Mesenchymal stem cell (in vitro differentiated cells and primary cell): ENCODE measurements around the gene GUCY1A1.

Experiments
- DNase-seq: peaks from one replicate; pipeline ENCODE4 v3.0.0-alpha.2; 2013
- H2AFZ ChIP-seq: one replicate; pipeline ENCODE4 v1.6.1; 2013; ENCODE audit warnings: low read depth, mild to moderate bottlenecking, control low read depth, inconsistent platforms, low read length, moderate library complexity
- H2AK5ac ChIP-seq: 2 replicates; pipeline ENCODE4 v1.6.1; 2013; ENCODE audit warnings: low read length, moderate library complexity, mild to moderate bottlenecking, inconsistent platforms; ENCODE audit not compliant: severe bottlenecking
- H2BK120ac ChIP-seq: one replicate; pipeline ENCODE4 v1.6.1; 2013; ENCODE audit warnings: low read depth, mild to moderate bottlenecking, inconsistent platforms, low read length, moderate library complexity
- H2BK12ac ChIP-seq, 2 experiments: one replicate each; pipeline ENCODE4 v1.6.1; 2013; ENCODE audit warnings: inconsistent platforms in 2 of 2, low read length in 2 of 2, mild to moderate bottlenecking in 2 of 2, moderate library complexity in 2 of 2, control low read depth in 1 of 2
- H2BK15ac ChIP-seq: one replicate; pipeline ENCODE4 v1.6.1; 2013; ENCODE audit warnings: mild to moderate bottlenecking, low read depth, inconsistent platforms; ENCODE audit not compliant: poor library complexity, severe bottlenecking
- H2BK5ac ChIP-seq: 2 replicates; pipeline ENCODE4 v1.6.1; 2013; ENCODE audit warnings: low read depth, mild to moderate bottlenecking, low read length, control low read depth, inconsistent platforms; ENCODE audit not compliant: poor library complexity, severe bottlenecking
- H3K14ac ChIP-seq, 2 experiments: one replicate each; pipeline ENCODE4 v1.6.1; 2013; ENCODE audit warnings: inconsistent platforms in 2 of 2, low read length in 2 of 2, control low read depth in 1 of 2, mild to moderate bottlenecking in 1 of 2, moderate library complexity in 1 of 2
- H3K18ac ChIP-seq, 2 experiments: one replicate each; pipeline ENCODE4 v1.6.1; 2013; ENCODE audit warnings: inconsistent platforms in 2 of 2, low read length in 2 of 2, control low read depth in 1 of 2, low read depth in 1 of 2, mild to moderate bottlenecking in 1 of 2
- H3K23ac ChIP-seq, 2 experiments: one replicate each; pipeline ENCODE4 v1.6.1; 2013; ENCODE audit warnings: inconsistent platforms in 2 of 2, low read length in 2 of 2, mild to moderate bottlenecking in 2 of 2, moderate library complexity in 2 of 2, control low read depth in 1 of 2
- H3K27ac ChIP-seq: 2 replicates; pipeline ENCODE4 v1.5.1; 2013; ENCODE audit warnings: mild to moderate bottlenecking, moderate library complexity, low read length, control low read depth, inconsistent platforms; ENCODE audit not compliant: poor library complexity, severe bottlenecking
- H3K27me3 ChIP-seq, 2 experiments: 2 replicates each; pipeline versions ENCODE4 v1.6.1 to v1.7.0; 2013; ENCODE audit warnings: low read length in 2 of 2, mild to moderate bottlenecking in 2 of 2, moderate library complexity in 2 of 2, control low read depth in 1 of 2, inconsistent platforms in 1 of 2; ENCODE audit not compliant: control insufficient read depth in 1 of 2, insufficient read depth in 1 of 2
- H3K36me3 ChIP-seq, 2 experiments: 2 replicates each; pipeline versions ENCODE4 v1.6.1 to v1.7.0; 2013; ENCODE audit warnings: low read length in 2 of 2, control low read depth in 1 of 2, inconsistent platforms in 1 of 2, low read depth in 1 of 2, mild to moderate bottlenecking in 1 of 2; ENCODE audit not compliant: insufficient read depth in 2 of 2, control insufficient read depth in 1 of 2
- H3K4ac ChIP-seq, 2 experiments: one replicate each; pipeline ENCODE4 v1.6.1; 2013; ENCODE audit warnings: inconsistent platforms in 2 of 2, low read length in 2 of 2, mild to moderate bottlenecking in 2 of 2, moderate library complexity in 2 of 2, control low read depth in 1 of 2, low read depth in 1 of 2
- H3K4me1 ChIP-seq: 2 replicates; pipeline ENCODE4 v1.6.1; 2013; ENCODE audit warnings: low read depth, low read length, control low read depth; ENCODE audit not compliant: control insufficient read depth, insufficient read depth
- H3K4me2 ChIP-seq: 2 replicates; pipeline ENCODE4 v1.6.1; 2013; ENCODE audit warnings: low read length, mild to moderate bottlenecking, inconsistent platforms; ENCODE audit not compliant: poor library complexity, severe bottlenecking
- H3K4me3 ChIP-seq, 2 experiments: 2 replicates each; pipeline versions ENCODE4 v1.5.1 to v1.7.0; 2013; ENCODE audit warnings: low read length in 2 of 2, mild to moderate bottlenecking in 2 of 2, control low read depth in 1 of 2, low read depth in 1 of 2; ENCODE audit not compliant: insufficient read depth in 1 of 2
- H3K79me1 ChIP-seq: replicated peaks from 2 replicates; pipeline ENCODE4 v1.6.1; 2013; ENCODE audit warnings: mild to moderate bottlenecking, control low read depth, low read length, inconsistent platforms; ENCODE audit not compliant: poor library complexity, severe bottlenecking
- H3K9ac ChIP-seq: 2 replicates; pipeline ENCODE4 v1.7.0; 2013; ENCODE audit warnings: mild to moderate bottlenecking, low read length, moderate library complexity
- H3K9me3 ChIP-seq: 2 replicates; pipeline ENCODE4 v1.7.0; 2013; ENCODE audit warnings: mild to moderate bottlenecking, low read length; ENCODE audit not compliant: control insufficient read depth
- H4K8ac ChIP-seq: one replicate; pipeline ENCODE4 v1.6.1; 2013; ENCODE audit warnings: inconsistent platforms, mild to moderate bottlenecking, low read length, moderate library complexity
- H4K91ac ChIP-seq: one replicate; pipeline ENCODE4 v1.6.1; 2013; ENCODE audit warnings: mild to moderate bottlenecking, low read length, inconsistent platforms
- WGBS: methylation state at CpG from one replicate; pipeline ENCODE4 v1.1.7; 2013; ENCODE audit warnings: mixed read lengths; 5-methylcytosine and 5-hydroxymethylcytosine counted together

Gene GUCY1A1

DNA sequence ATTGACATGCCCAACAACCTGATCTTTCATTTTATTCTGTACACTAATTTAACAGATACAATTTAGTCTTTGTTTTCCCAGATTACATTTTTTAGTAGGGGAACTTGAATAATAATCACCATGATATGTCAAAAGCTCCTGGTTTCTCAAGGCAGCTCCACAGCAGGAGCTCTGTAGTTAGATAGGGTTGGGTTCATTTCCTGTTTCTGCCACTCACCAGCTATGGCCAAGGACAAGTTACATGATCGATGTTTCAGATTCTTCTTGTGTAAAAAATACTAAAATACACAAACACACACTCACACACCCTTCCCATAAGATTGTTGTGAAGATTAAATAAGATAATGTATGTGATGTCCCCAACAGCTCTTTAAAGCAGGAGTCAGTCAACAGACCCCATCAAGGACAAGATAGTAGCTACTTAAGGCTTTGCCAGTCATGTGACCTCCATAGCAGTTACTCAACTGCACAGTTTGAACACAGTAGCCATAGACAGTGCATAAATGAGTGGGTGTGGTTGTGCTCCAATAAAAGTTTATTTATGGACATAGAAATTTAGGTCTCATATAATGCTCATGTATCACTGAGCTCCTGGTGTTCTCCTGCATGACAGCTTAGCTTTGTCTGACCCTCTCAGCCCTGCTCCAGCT lies 18.4 kb downstream of the GUCY1A1 start:
- Histone ChIP-seq H2AK5ac (no peak overlapping the region), H2AFZ (no peak overlapping the region), H4K8ac (no peak overlapping the region), H3K4me1 (peaks cover 3% of the 10 kb centered on the region), H2BK15ac (no peak overlapping the region), H3K27ac (no peak overlapping the region), H3K79me1 (peaks cover 4% of the 10 kb centered on the region), H3K9me3 (no peaks in the 10 kb centered on the region), H3K18ac (no peak overlapping the region), H4K91ac (no peak overlapping the region), H3K4me2 (no peak overlapping the region), H2BK120ac (no peak overlapping the region), H3K27me3 (no peaks in the 10 kb centered on the region), H3K14ac (no peak overlapping the region), H3K36me3 (no peaks in the 10 kb centered on the region), H2BK12ac (no peak overlapping the region), H2BK5ac (peak overlapping the region; percentile 77), H3K23ac (no peak overlapping the region), H3K4ac (no peak overlapping the region), H3K4me3 (no peak overlapping the region), H3K9ac (no peak overlapping the region)
- no CpG with 5 or more reads among the region's 1 CpG for WGBS
- DNase-seq = no peak

GRCh38 chr4:155687380-155687982 lies 20.8 kb downstream of the GUCY1A1 start:
- H3K18ac ChIP-seq = no peak overlapping the region
- H3K27ac ChIP-seq = no peak overlapping the region
- H3K4me3 ChIP-seq = no peak overlapping the region
- no peaks in the 10 kb centered on the region for H3K9me3 ChIP-seq
- H3K36me3 ChIP-seq = no peaks in the 10 kb centered on the region
- H3K4me1 ChIP-seq = no peaks in the 10 kb centered on the region
- no peak overlapping the region for H3K4ac ChIP-seq
- H3K4me2 ChIP-seq = no peak overlapping the region
- DNase-seq = no peak
- no peak overlapping the region for H2BK12ac ChIP-seq
- H2BK5ac ChIP-seq = no peak overlapping the region
- H3K79me1 ChIP-seq = peaks cover 6% of the 10 kb centered on the region
- no peak overlapping the region for H2AFZ ChIP-seq
- H3K9ac ChIP-seq = no peak overlapping the region
- H4K8ac ChIP-seq = no peak overlapping the region
- H4K91ac ChIP-seq = no peak overlapping the region
- no peak overlapping the region for H2BK120ac ChIP-seq
- H3K27me3 ChIP-seq = no peaks in the 10 kb centered on the region
- WGBS = 96% methylated on average over 6 of the region's 6 CpGs
- H2AK5ac ChIP-seq = no peak overlapping the region
- no peak overlapping the region for H3K23ac ChIP-seq
- no peak overlapping the region for H2BK15ac ChIP-seq
- no peak overlapping the region for H3K14ac ChIP-seq

- H3K27ac ChIP-seq = no peak overlapping the region
- WGBS = no CpG with 5 or more reads among the region's 1 CpG
- no peak overlapping the region for H3K23ac ChIP-seq
- H2BK12ac ChIP-seq = no peak overlapping the region
- no peak overlapping the region for H2AK5ac ChIP-seq
- H4K8ac ChIP-seq = no peak overlapping the region
- H3K4me3 ChIP-seq = no peak overlapping the region
- H4K91ac ChIP-seq = no peak overlapping the region
- H3K36me3 ChIP-seq = no peaks in the 10 kb centered on the region
- DNase-seq = no peak
- H3K9me3 ChIP-seq = no peaks in the 10 kb centered on the region
- H3K18ac ChIP-seq = no peak overlapping the region
- no peak overlapping the region for H3K14ac ChIP-seq
- H3K79me1 ChIP-seq = peaks cover 6% of the 10 kb centered on the region
- no peak overlapping the region for H3K4ac ChIP-seq
- H2BK15ac ChIP-seq = no peak overlapping the region
- H3K4me1 ChIP-seq = no peaks in the 10 kb centered on the region
- H3K9ac ChIP-seq = no peak overlapping the region
- no peak overlapping the region for H2AFZ ChIP-seq
- H3K27me3 ChIP-seq = no peaks in the 10 kb centered on the region
- no peak overlapping the region for H3K4me2 ChIP-seq
- no peak overlapping the region for H2BK5ac ChIP-seq
- H2BK120ac ChIP-seq = no peak overlapping the region
Observed at GRCh38 chr4:155688211-155688610, 21.6 kb downstream of the GUCY1A1 start.

DNA sequence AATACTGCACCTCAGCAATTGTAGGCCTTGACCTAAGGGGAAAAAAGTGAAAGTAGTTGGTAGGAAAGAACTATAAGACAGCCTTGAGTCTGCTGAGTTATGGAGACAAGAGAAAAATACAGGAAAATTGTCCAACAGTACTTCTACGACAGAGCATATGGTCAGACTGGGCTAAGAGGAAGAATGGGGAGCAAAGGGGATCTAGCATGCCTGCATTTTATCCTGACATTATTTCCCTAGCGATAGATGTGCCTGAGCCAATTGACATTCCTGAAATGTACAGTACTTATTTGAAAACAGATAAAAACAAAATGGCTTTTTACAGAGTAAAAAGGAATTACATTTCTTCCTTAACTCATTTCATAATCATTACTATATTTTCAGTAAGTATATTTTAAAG lies 22.2 kb downstream of the GUCY1A1 start:
- H3K4ac ChIP-seq = no peak overlapping the region
- no peak overlapping the region for H3K14ac ChIP-seq
- H3K4me1 ChIP-seq = no peaks in the 10 kb centered on the region
- no peak overlapping the region for H3K27ac ChIP-seq
- WGBS = 88% methylated on average over 1 of the region's 2 CpGs
- H3K9ac ChIP-seq = no peak overlapping the region
- no peak for DNase-seq
- H2BK5ac ChIP-seq = no peak overlapping the region
- no peaks in the 10 kb centered on the region for H3K27me3 ChIP-seq
- H2AK5ac ChIP-seq = no peak overlapping the region
- H3K79me1 ChIP-seq = peaks cover 6% of the 10 kb centered on the region
- no peak overlapping the region for H3K18ac ChIP-seq
- no peak overlapping the region for H2BK15ac ChIP-seq
- no peak overlapping the region for H3K23ac ChIP-seq
- H3K9me3 ChIP-seq = no peaks in the 10 kb centered on the region
- no peak overlapping the region for H2BK120ac ChIP-seq
- H3K36me3 ChIP-seq = no peaks in the 10 kb centered on the region
- no peak overlapping the region for H2AFZ ChIP-seq
- no peak overlapping the region for H2BK12ac ChIP-seq
- no peak overlapping the region for H4K8ac ChIP-seq
- no peak overlapping the region for H3K4me2 ChIP-seq
- H4K91ac ChIP-seq = no peak overlapping the region
- no peak overlapping the region for H3K4me3 ChIP-seq
